ENCODE measurements around the gene HDAC4.

The HDAC4 gene

GRCh38 chr2:239081046-239081445 is 319.8 kb downstream of the HDAC4 start:
- no peak overlapping the region for H3K27ac ChIP-seq
- TF ChIP-seq, protein P1, sequence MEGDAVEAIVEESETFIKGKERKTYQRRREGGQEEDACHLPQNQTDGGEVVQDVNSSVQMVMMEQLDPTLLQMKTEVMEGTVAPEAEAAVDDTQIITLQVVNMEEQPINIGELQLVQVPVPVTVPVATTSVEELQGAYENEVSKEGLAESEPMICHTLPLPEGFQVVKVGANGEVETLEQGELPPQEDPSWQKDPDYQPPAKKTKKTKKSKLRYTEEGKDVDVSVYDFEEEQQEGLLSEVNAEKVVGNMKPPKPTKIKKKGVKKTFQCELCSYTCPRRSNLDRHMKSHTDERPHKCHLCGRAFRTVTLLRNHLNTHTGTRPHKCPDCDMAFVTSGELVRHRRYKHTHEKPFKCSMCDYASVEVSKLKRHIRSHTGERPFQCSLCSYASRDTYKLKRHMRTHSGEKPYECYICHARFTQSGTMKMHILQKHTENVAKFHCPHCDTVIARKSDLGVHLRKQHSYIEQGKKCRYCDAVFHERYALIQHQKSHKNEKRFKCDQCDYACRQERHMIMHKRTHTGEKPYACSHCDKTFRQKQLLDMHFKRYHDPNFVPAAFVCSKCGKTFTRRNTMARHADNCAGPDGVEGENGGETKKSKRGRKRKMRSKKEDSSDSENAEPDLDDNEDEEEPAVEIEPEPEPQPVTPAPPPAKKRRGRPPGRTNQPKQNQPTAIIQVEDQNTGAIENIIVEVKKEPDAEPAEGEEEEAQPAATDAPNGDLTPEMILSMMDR (IDR thresholded peaks at IDR 0.05; ENCODE audit: low read depth, low read length, missing control alignments) = no peak
- H3K27me3 ChIP-seq (replicated peaks) = no peaks in the 10 kb centered on the region
- no peak for DNase-seq
- no peaks in the 10 kb centered on the region for H3K36me3 ChIP-seq (replicated peaks)
- in situ Hi-C loops (cut with HindIII; ENCODE audit: low pct_ligation_motif_present, low sequenced_read_pairs) = no loop called here
- no peak overlapping the region for H3K4me3 ChIP-seq (ENCODE audit: low read depth, low read length)

DNA sequence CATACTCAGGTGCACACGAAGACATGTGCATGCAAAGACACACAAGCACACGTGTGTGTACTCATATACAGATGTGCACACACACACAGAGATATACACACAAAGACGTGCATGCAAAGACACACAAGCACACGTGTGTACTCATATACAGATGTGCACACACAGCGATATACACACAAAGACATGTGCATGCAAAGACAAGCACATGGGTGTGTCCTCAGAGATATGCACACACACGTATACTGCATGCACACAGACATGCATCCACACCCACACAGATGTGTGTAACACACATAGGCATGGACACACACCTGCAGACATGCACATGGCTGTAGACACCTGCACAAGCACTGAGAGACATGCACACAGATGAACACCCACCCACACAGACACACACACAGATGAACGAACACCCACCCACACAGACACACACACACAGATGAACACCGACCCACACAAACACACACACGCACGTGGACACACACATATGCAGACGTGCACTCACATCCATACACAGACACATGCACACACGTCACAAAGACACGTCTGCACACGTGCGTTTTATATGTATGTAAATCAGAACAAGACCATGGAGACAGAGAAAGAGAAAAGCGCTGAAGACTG is 321.0 kb downstream of the HDAC4 start:
- in situ Hi-C loops (cut with HindIII; ENCODE audit: low pct_ligation_motif_present, low sequenced_read_pairs) = no loop called here
- Histone ChIP-seq H3K27me3 (replicated peaks) (no peaks in the 10 kb centered on the region), H3K27ac (no peak overlapping the region), H3K4me3 (ENCODE audit: low read depth, low read length) (no peak overlapping the region), H3K36me3 (replicated peaks) (no peaks in the 10 kb centered on the region)
- DNase-seq = no peak
- TF ChIP-seq, protein P1 (IDR thresholded peaks at IDR 0.05; ENCODE audit: low read depth, low read length, missing control alignments) = no peak

DNA sequence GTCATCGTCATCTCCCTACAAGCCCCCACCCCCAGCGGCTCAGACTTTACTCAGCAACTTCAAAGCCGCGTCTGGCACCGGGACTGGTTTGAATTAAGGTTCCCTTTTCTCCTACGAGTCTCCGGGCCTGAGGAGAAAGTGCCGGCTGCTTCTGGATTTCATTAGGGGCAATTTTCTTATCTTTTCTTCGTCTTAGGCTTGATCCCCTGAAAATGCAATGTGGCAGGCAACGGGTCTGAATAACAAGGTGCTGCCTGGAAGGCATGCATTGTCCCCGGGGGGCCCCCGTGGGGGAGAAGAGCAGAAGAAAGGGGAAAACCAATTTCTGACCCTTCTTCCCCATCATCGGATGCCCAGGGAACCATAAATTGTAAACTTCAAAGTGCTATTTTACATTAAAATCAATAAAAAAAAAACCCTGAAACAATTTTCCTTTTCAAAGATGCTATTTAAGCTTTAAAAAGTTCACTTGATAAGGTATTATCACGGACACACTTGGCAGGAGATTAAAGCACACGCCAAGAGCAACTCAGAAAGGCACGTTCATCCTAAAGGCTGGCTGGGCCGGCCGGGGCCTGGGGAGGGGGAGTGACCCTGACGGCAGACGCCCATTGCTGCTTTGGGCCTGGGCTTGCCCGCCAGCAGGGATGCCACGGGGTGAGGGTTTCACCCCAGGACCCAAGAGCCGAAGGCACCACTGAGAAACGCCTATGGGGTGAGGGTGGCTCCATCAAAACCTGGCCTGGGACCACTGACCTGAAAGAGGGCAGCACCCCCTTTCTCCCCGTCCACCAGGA is 322.5 kb downstream of the HDAC4 start:
- Histone ChIP-seq H3K36me3 (replicated peaks) (no peaks in the 10 kb centered on the region), H3K4me3 (ENCODE audit: low read depth, low read length) (no peak overlapping the region), H3K27me3 (replicated peaks) (no peaks in the 10 kb centered on the region), H3K27ac (no peak overlapping the region)
- in situ Hi-C loops (cut with HindIII; ENCODE audit: low pct_ligation_motif_present, low sequenced_read_pairs) = no loop called here
- TF ChIP-seq, protein P1 (IDR thresholded peaks at IDR 0.05; ENCODE audit: low read depth, low read length, missing control alignments) = no peak
- DNase-seq = no peak

GRCh38 chr2:239077260-239077659 is 323.6 kb downstream of the HDAC4 start:
- Histone ChIP-seq H3K36me3 (replicated peaks) (no peaks in the 10 kb centered on the region), H3K4me3 (ENCODE audit: low read depth, low read length) (no peak overlapping the region), H3K27ac (no peak overlapping the region), H3K27me3 (replicated peaks) (no peaks in the 10 kb centered on the region)
- TF ChIP-seq, protein P1 (IDR thresholded peaks at IDR 0.05; ENCODE audit: low read depth, low read length, missing control alignments) = no peak
- in situ Hi-C loops (cut with HindIII; ENCODE audit: low pct_ligation_motif_present, low sequenced_read_pairs) = no loop called here
- DNase-seq = no peak

GRCh38 chr2:239075918-239076758 is 324.7 kb downstream of the HDAC4 start:
- Histone ChIP-seq H3K36me3 (replicated peaks) (no peaks in the 10 kb centered on the region), H3K4me3 (ENCODE audit: low read depth, low read length) (no peak overlapping the region), H3K27ac (no peak overlapping the region), H3K27me3 (replicated peaks) (no peaks in the 10 kb centered on the region)
- DNase-seq = peak; percentile 22
- TF ChIP-seq, protein P1 (IDR thresholded peaks at IDR 0.05; ENCODE audit: low read depth, low read length, missing control alignments) = no peak
- in situ Hi-C loops (cut with HindIII; ENCODE audit: low pct_ligation_motif_present, low sequenced_read_pairs) = no loop called here
